ENCODE data around the gene LPAR3.

DNA sequence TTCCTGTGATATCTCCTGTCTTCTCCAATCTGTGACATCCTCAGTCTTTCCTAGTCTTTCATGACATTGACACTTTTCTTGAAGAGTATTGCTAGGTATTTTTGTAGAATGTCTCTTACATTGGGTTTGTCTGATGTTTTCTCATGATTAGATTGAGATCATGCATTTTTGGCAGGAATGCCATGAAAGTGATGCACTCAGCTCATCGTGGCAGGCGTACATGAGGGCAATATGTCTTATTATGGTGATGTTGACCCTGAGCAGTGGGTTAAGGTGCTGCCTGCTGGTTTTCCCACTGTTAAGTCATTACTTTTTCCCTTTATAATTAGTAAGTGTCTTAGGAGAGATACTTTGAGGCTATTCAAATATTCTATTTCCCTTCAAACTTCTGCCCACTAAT lies 122.5 kb downstream of the LPAR3 start:
- TF ChIP-seq SMC3 (IDR thresholded peaks at IDR 0.05; ENCODE audit: low read length) (no peak), POLR2G (IDR thresholded peaks at IDR 0.05; ENCODE audit: low read depth, low read length) (no peak), ZNF781 (CRISPR knock-in tag; IDR thresholded peaks at IDR 0.05; ENCODE audit: borderline replicate concordance, not compliant biosample characterization) (no peak), CEBPG (CRISPR knock-in tag; IDR thresholded peaks at IDR 0.05) (no peak), POLR2A (IDR thresholded peaks at IDR 0.05; ENCODE audit: insufficient read depth in 1 of 2, low read depth in 2 of 2, low read length in 2 of 2) (no peak), HDAC6 (IDR thresholded peaks at IDR 0.05; ENCODE audit: low read depth, low read length) (no peak)
- TF ChIP-seq, protein P1, sequence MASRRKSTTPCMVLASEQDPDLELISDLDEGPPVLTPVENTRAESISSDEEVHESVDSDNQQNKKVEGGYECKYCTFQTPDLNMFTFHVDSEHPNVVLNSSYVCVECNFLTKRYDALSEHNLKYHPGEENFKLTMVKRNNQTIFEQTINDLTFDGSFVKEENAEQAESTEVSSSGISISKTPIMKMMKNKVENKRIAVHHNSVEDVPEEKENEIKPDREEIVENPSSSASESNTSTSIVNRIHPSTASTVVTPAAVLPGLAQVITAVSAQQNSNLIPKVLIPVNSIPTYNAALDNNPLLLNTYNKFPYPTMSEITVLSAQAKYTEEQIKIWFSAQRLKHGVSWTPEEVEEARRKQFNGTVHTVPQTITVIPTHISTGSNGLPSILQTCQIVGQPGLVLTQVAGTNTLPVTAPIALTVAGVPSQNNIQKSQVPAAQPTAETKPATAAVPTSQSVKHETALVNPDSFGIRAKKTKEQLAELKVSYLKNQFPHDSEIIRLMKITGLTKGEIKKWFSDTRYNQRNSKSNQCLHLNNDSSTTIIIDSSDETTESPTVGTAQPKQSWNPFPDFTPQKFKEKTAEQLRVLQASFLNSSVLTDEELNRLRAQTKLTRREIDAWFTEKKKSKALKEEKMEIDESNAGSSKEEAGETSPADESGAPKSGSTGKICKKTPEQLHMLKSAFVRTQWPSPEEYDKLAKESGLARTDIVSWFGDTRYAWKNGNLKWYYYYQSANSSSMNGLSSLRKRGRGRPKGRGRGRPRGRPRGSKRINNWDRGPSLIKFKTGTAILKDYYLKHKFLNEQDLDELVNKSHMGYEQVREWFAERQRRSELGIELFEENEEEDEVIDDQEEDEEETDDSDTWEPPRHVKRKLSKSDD (CRISPR knock-in tag; IDR thresholded peaks at IDR 0.05; ENCODE audit: low read depth): no peak

Data from HepG2 (cell line).